PC-3 (cell line): ENCODE data around the gene KRT33B.

Experiments
- CTCF ChIP-seq: fragments of 300-600 bp; sonication (generic); conservative IDR thresholded peaks from 2 replicates; pipeline ENCODE4 v1.5.1; 2017; ENCODE audit warnings: antibody characterized with exemption, low read depth, mild to moderate bottlenecking, low read length
- EZH2 ChIP-seq: fragments of 300-600 bp; sonication (generic); IDR thresholded peaks from one replicate; pipeline ENCODE4 v1.6.1; 2017; ENCODE audit warnings: antibody characterized with exemption, mild to moderate bottlenecking, low read length; ENCODE audit not compliant: unreplicated experiment
- EZH2phosphoT487 ChIP-seq: fragments of 300-600 bp; sonication (generic); IDR thresholded peaks from 2 replicates; pipeline ENCODE4 v1.6.1; 2018; ENCODE audit warnings: mild to moderate bottlenecking, antibody characterized with exemption, low read length, borderline replicate concordance

- TF ChIP-seq CTCF (no peak), EZH2phosphoT487 (no peak), EZH2 (no peak)
Measured at GRCh38 chr17:41396340-41396739, 26.7 kb upstream of the KRT33B start.
